IMR-90 (cell line): Measurements from ENCODE around the gene B3GALT4. TPM values are rescaled to one million over a fixed set of nuclear protein-coding genes. Genes with fewer than 3 reads are reported as not detected.

ENCODE experiments used
- ATAC-seq: fragments of 200-7000 bp; cut with Tn5 transposase; 2 replicates; pipeline ENCODE4 v1.9.1; 2020; ENCODE audit warnings: low read depth, mild to moderate bottlenecking, moderate library complexity
- BruUV-seq: library from RNA; stranded (reverse); fragments of 400-500 nt; replicated peaks from 2 replicates; lab custom pipeline; 2021; lab: Mats Ljungman, UMichigan
- CTCF ChIA-PET: fragments of 300-600 bp; formaldehyde crosslinking; extraction: SDS; loops from one replicate; lab custom pipeline; 2021; ENCODE audit warnings: antibody characterized with exemption; lab: Yijun Ruan, JAX
- POLR2A ChIA-PET: fragments of 300-600 bp; sonication (Branson Sonifier 250); formaldehyde crosslinking; loops from one replicate; lab custom pipeline; 2022; ENCODE audit warnings: antibody characterized with exemption; ENCODE audit not compliant: unreplicated experiment; lab: Charles Lee
- DNase-seq: peaks from one replicate; pipeline ENCODE4 v3.0.0; 2013
- H2AFZ ChIP-seq: replicated peaks from 2 replicates; pipeline ENCODE3; 2013; ENCODE audit warnings: low read length, mild to moderate bottlenecking; ENCODE audit not compliant: poor library complexity
- H2AK5ac ChIP-seq: 2 replicates; pipeline ENCODE4 v1.6.1; 2013; ENCODE audit warnings: low read depth, low read length, inconsistent platforms
- H2AK9ac ChIP-seq: replicated peaks from 2 replicates; pipeline ENCODE3; 2013; ENCODE audit warnings: mild to moderate bottlenecking, low read depth, low read length, moderate library complexity; ENCODE audit not compliant: poor library complexity
- H2BK120ac ChIP-seq: 2 replicates; pipeline ENCODE4 v1.6.1; 2013; ENCODE audit warnings: low read depth, low read length, inconsistent platforms
- H2BK15ac ChIP-seq: 3 replicates; pipeline ENCODE4 v1.6.1; 2013; ENCODE audit warnings: low read depth, low read length, inconsistent platforms
- H2BK20ac ChIP-seq: 2 replicates; pipeline ENCODE4 v1.6.1; 2013; ENCODE audit warnings: low read depth, mild to moderate bottlenecking, inconsistent platforms, low read length, moderate library complexity
- H2BK5ac ChIP-seq: 2 replicates; pipeline ENCODE4 v1.6.1; 2013; ENCODE audit warnings: mild to moderate bottlenecking, low read depth, low read length, inconsistent platforms; ENCODE audit not compliant: poor library complexity, severe bottlenecking
- H3K14ac ChIP-seq: replicated peaks from 2 replicates; pipeline ENCODE4 v1.6.1; 2013; ENCODE audit warnings: low read depth, low read length, inconsistent platforms
- H3K18ac ChIP-seq: 2 replicates; pipeline ENCODE4 v1.6.1; 2013; ENCODE audit warnings: low read depth, low read length, control low read depth
- H3K23ac ChIP-seq: 2 replicates; pipeline ENCODE4 v1.6.1; 2013; ENCODE audit warnings: low read depth, low read length, inconsistent platforms
- H3K27ac ChIP-seq: 2 replicates; pipeline ENCODE4 v1.5.1; 2013; ENCODE audit warnings: mild to moderate bottlenecking, control low read depth, low read length; ENCODE audit not compliant: insufficient read depth
- H3K27me3 ChIP-seq: 2 replicates; pipeline ENCODE4 v1.6.1; 2013; ENCODE audit warnings: low read length; ENCODE audit not compliant: control insufficient read depth, insufficient read depth
- H3K36me3 ChIP-seq: 2 replicates; pipeline ENCODE4 v1.6.1; 2013; ENCODE audit warnings: low read length, mixed read lengths; ENCODE audit not compliant: control insufficient read depth, insufficient read depth
- H3K4ac ChIP-seq: 2 replicates; pipeline ENCODE4 v1.6.1; 2013; ENCODE audit warnings: low read depth, low read length, inconsistent platforms
- H3K4me1 ChIP-seq: 2 replicates; pipeline ENCODE4 v1.6.1; 2013; ENCODE audit warnings: low read length, mixed read lengths; ENCODE audit not compliant: control insufficient read depth, insufficient read depth
- H3K4me2 ChIP-seq: 2 replicates; pipeline ENCODE4 v1.6.1; 2013; ENCODE audit warnings: low read depth, mild to moderate bottlenecking, control low read depth, low read length, moderate library complexity
- H3K4me3 ChIP-seq: 2 replicates; pipeline ENCODE4 v1.5.1; 2013; ENCODE audit warnings: low read depth, mild to moderate bottlenecking, control low read depth, low read length, moderate library complexity; ENCODE audit not compliant: insufficient read depth
- H3K56ac ChIP-seq: 2 replicates; pipeline ENCODE4 v1.6.1; 2013; ENCODE audit warnings: low read length, inconsistent platforms; ENCODE audit not compliant: insufficient read depth; ENCODE audit errors: extremely low read depth
- H3K79me1 ChIP-seq, 2 experiments: 2 replicates each; pipeline ENCODE4 v1.6.1; 2013; ENCODE audit warnings: low read length in 2 of 2, inconsistent platforms in 1 of 2, low read depth in 1 of 2
- H3K9ac ChIP-seq: 2 replicates; pipeline ENCODE4 v1.6.1; 2013; ENCODE audit warnings: low read depth, low read length, control low read depth
- H3K9me1 ChIP-seq: 2 replicates; pipeline ENCODE4 v1.6.1; 2013; ENCODE audit warnings: low read length, inconsistent platforms; ENCODE audit not compliant: insufficient read depth
- H3K9me3 ChIP-seq: 2 replicates; pipeline ENCODE4 v1.6.1; 2013; ENCODE audit warnings: low read length; ENCODE audit not compliant: control insufficient read depth, insufficient read depth
- H4K20me1 ChIP-seq: 2 replicates; pipeline ENCODE4 v1.6.1; 2013; ENCODE audit warnings: low read length, inconsistent platforms; ENCODE audit not compliant: insufficient read depth
- H4K5ac ChIP-seq: 2 replicates; pipeline ENCODE4 v1.6.1; 2013; ENCODE audit warnings: mild to moderate bottlenecking, low read depth, low read length, control low read depth
- H4K8ac ChIP-seq, 2 experiments: 2 replicates each; pipeline ENCODE4 v1.6.1; 2013; ENCODE audit warnings: low read depth in 2 of 2, low read length in 2 of 2, control low read depth in 1 of 2, inconsistent platforms in 1 of 2
- H4K91ac ChIP-seq: 2 replicates; pipeline ENCODE4 v1.6.1; 2013; ENCODE audit warnings: low read depth, low read length, inconsistent platforms; ENCODE audit not compliant: insufficient read depth
- CEBPB ChIP-seq: IDR thresholded peaks from 2 replicates; pipeline ENCODE4 v1.6.1; 2012; ENCODE audit warnings: low read depth, low read length, improper control_type of control experiment
- CHD1 ChIP-seq: IDR thresholded peaks from 2 replicates; pipeline ENCODE4 v1.6.1; 2012; ENCODE audit warnings: low read depth, low read length, improper control_type of control experiment
- FOS ChIP-seq: fragments of 150-350 bp; IDR thresholded peaks from 2 replicates; pipeline ENCODE4 v1.6.1; 2016; ENCODE audit warnings: low read depth, low read length
- MAFK ChIP-seq: IDR thresholded peaks from 2 replicates; pipeline ENCODE4 v1.6.1; 2012; ENCODE audit warnings: low read depth, low read length, improper control_type of control experiment
- MAZ ChIP-seq: IDR thresholded peaks from 2 replicates; pipeline ENCODE4 v1.6.1; 2012; ENCODE audit warnings: low read depth, mild to moderate bottlenecking, low read length, improper control_type of control experiment, moderate library complexity, borderline replicate concordance
- MXI1 ChIP-seq: IDR thresholded peaks from 2 replicates; pipeline ENCODE4 v1.6.1; 2012; ENCODE audit warnings: low read depth, mild to moderate bottlenecking, low read length, moderate library complexity, borderline replicate concordance
- NFE2L2 ChIP-seq: fragments of 150-350 bp; IDR thresholded peaks from 2 replicates; pipeline ENCODE4 v1.6.1; 2016; ENCODE audit warnings: low read depth, mild to moderate bottlenecking, low read length
- POLR2A ChIP-seq: IDR thresholded peaks from 2 replicates; pipeline ENCODE4 v1.6.1; 2012; ENCODE audit warnings: mild to moderate bottlenecking, low read depth, low read length
- RAD21 ChIP-seq: IDR thresholded peaks from 2 replicates; pipeline ENCODE4 v1.6.1; 2012; ENCODE audit warnings: low read length, improper control_type of control experiment
- RCOR1 ChIP-seq: IDR thresholded peaks from 2 replicates; pipeline ENCODE4 v1.6.1; 2012; ENCODE audit warnings: mild to moderate bottlenecking, low read length, improper control_type of control experiment; ENCODE audit not compliant: insufficient replicate concordance
- RFX5 ChIP-seq: IDR thresholded peaks from 2 replicates; pipeline ENCODE4 v1.8.0; 2012; ENCODE audit warnings: low read depth, mild to moderate bottlenecking, low read length, moderate library complexity
- SMC3 ChIP-seq: fragments of 150-350 bp; IDR thresholded peaks from 2 replicates; pipeline ENCODE4 v1.6.1; 2016; ENCODE audit warnings: low read depth, mild to moderate bottlenecking, antibody characterized with exemption, low read length, moderate library complexity
- WGBS, 2 experiments: methylation state at CpG; one replicate each; pipeline versions ENCODE4 v1.1.5 to v1.1.7; 2013; ENCODE audit warnings: missing lambda C conversion rate in 2 of 2; ENCODE audit not compliant: insufficient read length in 1 of 2; ENCODE audit errors: extremely low coverage in 2 of 2; 5-methylcytosine and 5-hydroxymethylcytosine counted together
- dilution Hi-C: fragments of 300-500 bp; cut with HindIII; formaldehyde crosslinking; loops from one replicate; pipeline ENCODE4 v1.14.3; 2018; ENCODE audit warnings: low sequenced_read_pairs; ENCODE audit not compliant: unreplicated experiment
- in situ Hi-C: fragments of 300-500 bp; cut with MboI; formaldehyde crosslinking; loops from 3 replicates; pipeline ENCODE4 v1.14.3; 2019; ENCODE audit warnings: low sequenced_read_pairs, inconsistent platforms, mixed read lengths
- intact Hi-C: fragments of 100-400 bp; cut with micrococcal nuclease; formaldehyde crosslinking; loops from 2 replicates; pipeline ENCODE4 v1.10.0; 2022
- polyA plus RNA-seq, 3 experiments: library from polyadenylated mRNA; depleted of rRNA; stranded (reverse); fragments of >200 nt; gene quantifications; 2 replicates each; pipeline ENCODE4 v1.2.3, GENCODE V29; 2012; ENCODE audit warnings: low replicate concordance in 1 of 3
- total RNA-seq: library from RNA; depleted of rRNA; stranded (reverse); fragments of >200 nt; gene quantifications from 2 replicates; pipeline ENCODE4 v1.2.3, GENCODE V29; 2012
- TF ChIP-seq, protein P1 (sequence below): fragments of 150-350 bp; IDR thresholded peaks from 2 replicates; pipeline ENCODE4 v1.6.1; 2016; ENCODE audit warnings: low read depth, mild to moderate bottlenecking, low read length, moderate library complexity, borderline replicate concordance
- TF ChIP-seq, protein P2 (sequence below): conservative IDR thresholded peaks from 2 replicates; pipeline ENCODE4 v1.5.1; 2012; ENCODE audit warnings: mild to moderate bottlenecking, low read depth, low read length, improper control_type of control experiment
- TF ChIP-seq, protein P3 (sequence below): fragments of 150-350 bp; IDR thresholded peaks from 2 replicates; pipeline ENCODE4 v1.6.1; 2017; ENCODE audit warnings: mild to moderate bottlenecking, antibody characterized with exemption, low read length, low read depth

Gene B3GALT4
- total and polyA plus RNA-seq, 2 of the 4 experiments (the other 2 are of a cell fraction), result 0.70 to 0.72 TPM

DNA sequence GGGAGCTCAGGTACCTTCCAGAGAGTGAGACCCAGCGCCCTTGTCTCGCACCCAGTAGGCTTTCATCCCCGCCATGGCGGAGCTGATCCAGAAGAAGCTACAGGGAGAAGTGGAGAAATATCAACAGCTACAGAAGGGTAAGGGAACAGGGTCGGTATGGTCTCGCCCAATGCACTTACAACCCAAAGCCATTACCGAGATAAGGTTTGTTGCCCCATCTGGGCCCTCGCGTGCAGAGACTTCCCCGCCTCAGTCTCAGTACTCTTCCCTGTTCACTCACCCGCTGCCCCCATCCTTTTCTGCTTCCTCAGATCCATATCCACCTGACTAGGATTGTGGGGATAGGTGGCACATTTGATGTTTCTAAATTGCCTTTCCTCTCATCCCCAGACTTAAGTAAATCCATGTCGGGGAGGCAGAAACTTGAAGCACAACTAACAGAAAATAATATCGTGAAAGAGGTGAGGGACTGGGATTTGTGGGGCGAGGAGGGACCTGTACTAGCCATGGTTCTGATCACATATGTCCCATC lies 12.9 kb downstream of the B3GALT4 start:
- Histone ChIP-seq H3K4me3 (peak overlapping the region; percentile 84), H3K18ac (no peak overlapping the region), H3K36me3 (peaks cover 38% of the 10 kb centered on the region), H2BK20ac (no peak overlapping the region), H3K9me1 (peaks cover 3% of the 10 kb centered on the region; the same call in 1 of the 2 replicates), H2BK120ac (no peak overlapping the region), H2AFZ (peak overlapping the region; percentile 94), H3K9me3 (no peaks in the 10 kb centered on the region), H3K23ac (0 out of 2 replicates have a peak overlapping the region, but pooled peaks have one; percentile 59), H3K14ac (peak overlapping the region; percentile 73; the same call in 1 of the 2 replicates), H4K20me1 (no peaks in the 10 kb centered on the region), H3K4me1 (peaks cover 7% of the 10 kb centered on the region), H4K91ac (peak overlapping the region; percentile 60; the same call in 1 of the 2 replicates), H2AK9ac (peak overlapping the region; percentile 91), H3K56ac (peak overlapping the region; percentile 64), H3K9ac (peak overlapping the region; percentile 93), H3K27me3 (no peaks in the 10 kb centered on the region), H3K4ac (peak overlapping the region; percentile 88), H2BK5ac (peak overlapping the region; percentile 65), H2BK15ac (no peak overlapping the region), H4K8ac (peak overlapping the region; percentile 53 to 94), H3K79me1 (peaks cover 27 to 53% of the 10 kb centered on the region in 2 experiments), H3K27ac (peak overlapping the region; percentile 78), H2AK5ac (peak overlapping the region; percentile 16; the same call in 1 of the 2 replicates), H4K5ac (peak overlapping the region; percentile 73), H3K4me2 (peak overlapping the region; percentile 97)
- ChIA-PET CTCF (interaction anchor here (0.8 kb wide), 1 partner anchor 9 kb away, joined by 5 read pairs; no protein-coding TSS in a partner anchor), POLR2A (interaction anchor here (1.3 kb wide), 1 partner anchor 12 kb away, joined by 10 read pairs; no protein-coding TSS in a partner anchor)
- DNase-seq (no peak), ATAC-seq (peak; percentile 6)
- dilution Hi-C loops (no loop called here), in situ Hi-C loops (no loop called here), intact Hi-C loops (no loop called here)
- TF ChIP-seq, protein P1, sequence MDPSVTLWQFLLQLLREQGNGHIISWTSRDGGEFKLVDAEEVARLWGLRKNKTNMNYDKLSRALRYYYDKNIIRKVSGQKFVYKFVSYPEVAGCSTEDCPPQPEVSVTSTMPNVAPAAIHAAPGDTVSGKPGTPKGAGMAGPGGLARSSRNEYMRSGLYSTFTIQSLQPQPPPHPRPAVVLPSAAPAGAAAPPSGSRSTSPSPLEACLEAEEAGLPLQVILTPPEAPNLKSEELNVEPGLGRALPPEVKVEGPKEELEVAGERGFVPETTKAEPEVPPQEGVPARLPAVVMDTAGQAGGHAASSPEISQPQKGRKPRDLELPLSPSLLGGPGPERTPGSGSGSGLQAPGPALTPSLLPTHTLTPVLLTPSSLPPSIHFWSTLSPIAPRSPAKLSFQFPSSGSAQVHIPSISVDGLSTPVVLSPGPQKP, result no peak
- no peak for TF ChIP-seq MAFK
- no peak for TF ChIP-seq RCOR1
- TF ChIP-seq MAZ, result no peak
- no peak for TF ChIP-seq MXI1
- TF ChIP-seq SMC3, result no peak
- TF ChIP-seq CHD1, result no peak
- TF ChIP-seq CEBPB, result no peak
- TF ChIP-seq, protein P2, sequence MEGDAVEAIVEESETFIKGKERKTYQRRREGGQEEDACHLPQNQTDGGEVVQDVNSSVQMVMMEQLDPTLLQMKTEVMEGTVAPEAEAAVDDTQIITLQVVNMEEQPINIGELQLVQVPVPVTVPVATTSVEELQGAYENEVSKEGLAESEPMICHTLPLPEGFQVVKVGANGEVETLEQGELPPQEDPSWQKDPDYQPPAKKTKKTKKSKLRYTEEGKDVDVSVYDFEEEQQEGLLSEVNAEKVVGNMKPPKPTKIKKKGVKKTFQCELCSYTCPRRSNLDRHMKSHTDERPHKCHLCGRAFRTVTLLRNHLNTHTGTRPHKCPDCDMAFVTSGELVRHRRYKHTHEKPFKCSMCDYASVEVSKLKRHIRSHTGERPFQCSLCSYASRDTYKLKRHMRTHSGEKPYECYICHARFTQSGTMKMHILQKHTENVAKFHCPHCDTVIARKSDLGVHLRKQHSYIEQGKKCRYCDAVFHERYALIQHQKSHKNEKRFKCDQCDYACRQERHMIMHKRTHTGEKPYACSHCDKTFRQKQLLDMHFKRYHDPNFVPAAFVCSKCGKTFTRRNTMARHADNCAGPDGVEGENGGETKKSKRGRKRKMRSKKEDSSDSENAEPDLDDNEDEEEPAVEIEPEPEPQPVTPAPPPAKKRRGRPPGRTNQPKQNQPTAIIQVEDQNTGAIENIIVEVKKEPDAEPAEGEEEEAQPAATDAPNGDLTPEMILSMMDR, result no peak
- TF ChIP-seq NFE2L2, result no peak
- no peak for TF ChIP-seq POLR2A
- no peak for TF ChIP-seq RFX5
- TF ChIP-seq RAD21, result no peak
- TF ChIP-seq, protein P3, sequence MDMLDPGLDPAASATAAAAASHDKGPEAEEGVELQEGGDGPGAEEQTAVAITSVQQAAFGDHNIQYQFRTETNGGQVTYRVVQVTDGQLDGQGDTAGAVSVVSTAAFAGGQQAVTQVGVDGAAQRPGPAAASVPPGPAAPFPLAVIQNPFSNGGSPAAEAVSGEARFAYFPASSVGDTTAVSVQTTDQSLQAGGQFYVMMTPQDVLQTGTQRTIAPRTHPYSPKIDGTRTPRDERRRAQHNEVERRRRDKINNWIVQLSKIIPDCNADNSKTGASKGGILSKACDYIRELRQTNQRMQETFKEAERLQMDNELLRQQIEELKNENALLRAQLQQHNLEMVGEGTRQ, result no peak
- TF ChIP-seq FOS, result no peak
- BruUV-seq, result TSS peak; percentile 96
- WGBS, 2 experiments, result 0% methylated on average over 2 of the region's 14 CpGs; no CpG with 5 or more reads in 1 of the 2 experiments
